A549 (cell line): ENCODE measurements around the gene RIC3.

ENCODE experiments used
- CHD2 ChIP-seq: fragments of 150-350 bp; IDR thresholded peaks from 2 replicates; pipeline ENCODE4 v1.6.1; 2014; ENCODE audit warnings: low read length; ENCODE audit not compliant: partially characterized antibody
- EP300 ChIP-seq, 2 experiments: fragments of >200 bp; sonication (Bioruptor Twin); formaldehyde crosslinking; IDR thresholded peaks; 2 replicates in 1 of 2; 3 replicates in 1 of 2; pipeline ENCODE4 v1.6.1; 2016 to 2017
- POLR2A ChIP-seq: IDR thresholded peaks from 2 replicates; pipeline ENCODE4 v1.6.1; 2012; ENCODE audit warnings: mild to moderate bottlenecking, low read length

GRCh38 chr11:8201644-8202365 is 33.0 kb upstream of the RIC3 start:
- no peak for TF ChIP-seq POLR2A
- TF ChIP-seq EP300 (IDR thresholded peaks at IDR 0.05), result no peak
- no peak for TF ChIP-seq CHD2
